Pancreas (tissue), 10 donors: ENCODE measurements around the gene NLN. TPM values are rescaled to one million over a fixed set of nuclear protein-coding genes. Genes with fewer than 3 reads are reported as not detected.
"Not testable (repeated sequence)": the region's sequence is repeated elsewhere in the genome, so short reads cannot be mapped to it uniquely, and the experiment has no call there.

Experiments
- ATAC-seq, 4 donors: fragments of 200-7000 bp; cut with Tn5 transposase; one replicate each; pipeline versions ENCODE4 v1.8.0 to v1.9.1; 2020; ENCODE audit warnings: mild to moderate bottlenecking in 4 of 4, moderate library complexity in 4 of 4
- DNase-seq, 6 donors: peaks; one replicate each; pipeline ENCODE4 v3.0.0-alpha.2; 2020
- FAIRE-seq: peaks from 2 replicates; lab custom pipeline; 2012; peaks lifted over from hg19 to GRCh38; lab: Jason Lieb, UNC
- H3K27ac ChIP-seq, 4 donors: fragments of 200-600 bp; sonication (generic); 1 replicate in 3 of 4; 2 replicates in 1 of 4; pipeline versions ENCODE4 v1.5.0 to v1.8.0; 2020
- H3K27me3 ChIP-seq, 4 donors: fragments of 200-600 bp; one replicate each; pipeline ENCODE4 v1.8.0; 2021
- H3K36me3 ChIP-seq, 3 donors: fragments of 200-600 bp; sonication (generic) in 1 of 3; one replicate each; pipeline versions ENCODE4 v1.5.0 to v1.8.0; 2020 to 2021
- H3K4me1 ChIP-seq, 3 donors: fragments of 200-600 bp; one replicate each; pipeline ENCODE4 v1.8.0; 2021
- H3K4me3 ChIP-seq, 4 donors: fragments of 200-600 bp; sonication (generic) in 2 of 4; one replicate each; pipeline versions ENCODE4 v1.5.0 to v1.8.0; 2020 to 2021
- H3K9me3 ChIP-seq, 4 donors: fragments of 200-600 bp; one replicate each; pipeline ENCODE4 v1.8.0; 2021
- WGBS, 2 donors: extraction: QIAGEN DNeasy Blood & Tissue Kit; methylation state at CpG; one replicate each; pipeline ENCODE4 v1.1.7; 2013; 5-methylcytosine and 5-hydroxymethylcytosine counted together
- intact Hi-C, 3 donors: fragments of 100-400 bp; cut with DNase I; formaldehyde crosslinking; loops; one replicate each; pipeline versions ENCODE4 v1.11.1 to v1.14.2; 2022
- polyA plus RNA-seq, 2 donors: library from polyadenylated mRNA; stranded (reverse); fragments of 200-250 nt; gene quantifications; one replicate each; pipeline ENCODE4 v1.2.3, GENCODE V29; 2013
- total RNA-seq, 6 donors: library from RNA; stranded (reverse); fragmentation: NEBNext Ultra II Directional in 4 of 6; extraction: Animal tissue kit (Norgen Biotek cat#: 25700) in 4 of 6; gene quantifications; one replicate each; pipeline versions ENCODE4 v1.2.1 to v1.2.4, GENCODE V29; 2021 to 2023
- TF ChIP-seq, protein P1 (sequence below), 4 donors: fragments of 200-600 bp; sonication (generic) in 3 of 4; IDR thresholded peaks; one replicate each; pipeline versions ENCODE4 v1.5.0 to v1.8.0; 2021; ENCODE audit warnings: antibody characterized with exemption in 4 of 4
- donor health status: healthy with polysubstance abuse.
- donor health status: DM: no; HTN: no; CAD: no; lungs with moderate emphysema.
- donor health status: DM: no; HTN: no; CAD: no.
- donor health status: control.
- donor health status: control.
- donor health status: Bipolar disorder and iron deficiency.
- donor health status: DM: yes; HTN: yes; CAD: no.
- donor health status: DM: no; HTN: no; CAD: no.
- donor health status: DM: no; HTN: no; CAD: no.
- donor health status: DM: yes; HTN: yes; CAD: no.

NLN gene
- total and polyA plus RNA-seq, 8 donors = 1.8 to 15.0 (median 8.0) TPM

DNA sequence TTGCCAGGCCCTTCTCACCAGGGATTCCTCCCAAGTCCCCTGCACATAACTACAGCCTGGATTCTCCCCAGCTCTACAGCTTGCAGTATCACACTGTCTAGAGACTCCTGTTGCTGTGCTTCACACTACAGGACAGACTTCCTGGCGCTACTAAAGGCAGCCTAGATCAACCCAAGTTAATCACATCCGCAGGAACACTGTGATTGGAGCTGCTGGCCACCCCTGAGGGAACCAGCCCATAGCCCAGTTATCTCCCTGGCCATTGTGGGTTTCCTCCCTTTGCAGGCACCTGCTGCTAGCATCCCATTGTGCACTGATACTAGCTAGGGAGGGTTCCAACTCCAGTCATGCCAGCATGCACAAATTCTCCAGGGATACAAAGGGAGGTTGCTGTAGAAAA lies 53.5 kb downstream of the NLN start:
- WGBS, 2 donors = 97% methylated on average over 2 of the region's 2 CpGs
- Histone ChIP-seq H3K9me3 (no peaks in the 10 kb centered on the region), H3K4me1 (no peaks in the 10 kb centered on the region), H3K36me3 (no peaks in the 10 kb centered on the region), H3K27me3 (no peaks in the 10 kb centered on the region), H3K4me3 (no peak overlapping the region), H3K27ac (no peak overlapping the region)
- intact Hi-C loops = no loop called here
- no peak for ATAC-seq
- TF ChIP-seq, protein P1, sequence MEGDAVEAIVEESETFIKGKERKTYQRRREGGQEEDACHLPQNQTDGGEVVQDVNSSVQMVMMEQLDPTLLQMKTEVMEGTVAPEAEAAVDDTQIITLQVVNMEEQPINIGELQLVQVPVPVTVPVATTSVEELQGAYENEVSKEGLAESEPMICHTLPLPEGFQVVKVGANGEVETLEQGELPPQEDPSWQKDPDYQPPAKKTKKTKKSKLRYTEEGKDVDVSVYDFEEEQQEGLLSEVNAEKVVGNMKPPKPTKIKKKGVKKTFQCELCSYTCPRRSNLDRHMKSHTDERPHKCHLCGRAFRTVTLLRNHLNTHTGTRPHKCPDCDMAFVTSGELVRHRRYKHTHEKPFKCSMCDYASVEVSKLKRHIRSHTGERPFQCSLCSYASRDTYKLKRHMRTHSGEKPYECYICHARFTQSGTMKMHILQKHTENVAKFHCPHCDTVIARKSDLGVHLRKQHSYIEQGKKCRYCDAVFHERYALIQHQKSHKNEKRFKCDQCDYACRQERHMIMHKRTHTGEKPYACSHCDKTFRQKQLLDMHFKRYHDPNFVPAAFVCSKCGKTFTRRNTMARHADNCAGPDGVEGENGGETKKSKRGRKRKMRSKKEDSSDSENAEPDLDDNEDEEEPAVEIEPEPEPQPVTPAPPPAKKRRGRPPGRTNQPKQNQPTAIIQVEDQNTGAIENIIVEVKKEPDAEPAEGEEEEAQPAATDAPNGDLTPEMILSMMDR (IDR thresholded peaks at IDR 0.05) = no peak
- no peak for DNase-seq
- no peak for FAIRE-seq

DNA sequence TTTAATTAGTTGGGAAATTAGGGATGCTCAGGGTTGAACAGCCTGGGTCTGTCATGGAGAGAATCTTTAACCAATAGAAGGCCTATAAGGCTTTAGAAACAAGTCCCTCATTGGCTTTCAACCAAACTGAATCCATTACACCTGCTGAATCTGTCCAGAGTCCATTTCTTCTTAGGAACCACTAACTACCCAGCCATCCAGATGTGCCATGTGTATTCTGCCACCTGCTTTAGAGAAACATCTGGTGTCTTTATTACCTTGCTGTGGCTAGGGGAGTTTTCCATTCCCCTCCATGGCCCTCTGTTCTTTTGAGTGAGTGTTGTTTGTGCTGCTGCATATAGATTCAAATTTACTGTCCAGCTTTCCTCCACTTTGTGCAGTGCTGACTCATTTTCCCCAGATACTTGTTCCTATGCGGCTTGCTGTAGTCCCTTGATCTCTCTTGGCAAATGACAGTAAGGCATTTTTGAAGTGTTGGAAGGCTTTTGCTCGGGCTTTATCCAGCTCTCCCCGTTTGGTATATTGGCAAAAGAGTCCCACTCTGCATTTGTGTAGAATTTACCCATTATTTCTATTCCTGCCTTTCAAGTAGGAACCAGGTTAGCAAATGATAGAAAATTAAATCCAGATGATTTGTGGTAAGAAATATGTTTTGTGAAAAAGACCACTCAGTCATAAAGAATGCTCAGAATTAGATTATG lies 54.6 kb downstream of the NLN start:
- WGBS, 2 donors = 93 to 97% methylated on average over 3 of the region's 3 CpGs
- Histone ChIP-seq H3K27ac (no peak overlapping the region), H3K4me3 (no peak overlapping the region), H3K27me3 (no peaks in the 10 kb centered on the region), H3K36me3 (no peaks in the 10 kb centered on the region), H3K9me3 (no peaks in the 10 kb centered on the region), H3K4me1 (no peaks in the 10 kb centered on the region)
- DNase-seq (no peak), ATAC-seq (no peak), FAIRE-seq (no peak)
- intact Hi-C loops = no loop called here
- TF ChIP-seq, protein P1 (IDR thresholded peaks at IDR 0.05) = no peak

DNA sequence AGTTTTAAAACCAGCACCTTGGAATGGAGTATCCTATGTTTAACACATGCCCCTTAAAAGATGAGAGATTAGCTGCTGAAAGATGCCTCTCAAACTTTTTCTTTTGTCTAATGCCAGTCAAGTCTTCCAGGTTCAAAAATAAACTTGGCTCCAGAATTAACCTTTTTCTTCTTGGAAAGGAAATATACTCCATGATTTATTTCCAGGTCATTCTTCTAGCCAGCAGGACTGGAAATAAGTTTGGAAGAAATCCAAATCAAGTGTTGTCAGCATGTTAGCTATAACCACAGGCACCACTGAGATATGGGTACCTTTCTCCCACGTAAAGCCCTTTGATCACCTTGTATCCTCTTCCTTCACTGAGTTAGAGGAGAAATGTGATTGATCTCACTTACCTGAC lies 56.1 kb downstream of the NLN start:
- intact Hi-C loops = no loop called here
- H3K36me3 ChIP-seq = no peaks in the 10 kb centered on the region
- H3K9me3 ChIP-seq = no peaks in the 10 kb centered on the region
- DNase-seq = no peak
- H3K27me3 ChIP-seq = no peaks in the 10 kb centered on the region
- no peak for ATAC-seq
- no peak overlapping the region for H3K27ac ChIP-seq
- H3K4me1 ChIP-seq = no peaks in the 10 kb centered on the region
- no peak for FAIRE-seq
- WGBS, 2 donors = 58 to 62% methylated on average over 1 of the region's 1 CpG
- TF ChIP-seq, protein P1 (IDR thresholded peaks at IDR 0.05) = no peak
- no peak overlapping the region for H3K4me3 ChIP-seq

DNA sequence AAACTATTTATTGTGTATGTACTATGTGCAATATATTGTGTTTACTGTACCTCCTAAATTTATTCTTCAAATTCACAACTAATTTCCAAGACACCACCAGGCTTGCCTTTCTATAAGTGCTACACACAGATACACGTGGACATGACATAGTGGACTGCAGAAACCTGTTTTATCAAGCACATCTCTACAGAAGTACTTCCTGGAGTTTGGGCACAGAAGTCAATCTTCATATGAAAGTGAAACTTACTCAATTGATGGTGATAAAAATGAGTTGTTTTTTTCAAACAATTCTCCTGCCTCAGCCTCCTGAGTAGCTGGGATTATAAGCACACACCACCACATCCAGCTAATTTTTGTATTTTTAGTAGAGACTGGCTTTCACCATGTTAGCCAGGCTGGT lies 57.6 kb downstream of the NLN start:
- no peak for FAIRE-seq
- Histone ChIP-seq H3K4me1 (no peaks in the 10 kb centered on the region), H3K36me3 (no peaks in the 10 kb centered on the region), H3K9me3 (no peaks in the 10 kb centered on the region), H3K27me3 (no peaks in the 10 kb centered on the region), H3K4me3 (no peak overlapping the region), H3K27ac (no peak overlapping the region)
- no peak for ATAC-seq
- 81 to 84% methylated on average over 1 of the region's 1 CpG for WGBS, 2 donors
- no peak for DNase-seq
- TF ChIP-seq, protein P1 (IDR thresholded peaks at IDR 0.05) = no peak
- intact Hi-C loops = no loop called here

DNA sequence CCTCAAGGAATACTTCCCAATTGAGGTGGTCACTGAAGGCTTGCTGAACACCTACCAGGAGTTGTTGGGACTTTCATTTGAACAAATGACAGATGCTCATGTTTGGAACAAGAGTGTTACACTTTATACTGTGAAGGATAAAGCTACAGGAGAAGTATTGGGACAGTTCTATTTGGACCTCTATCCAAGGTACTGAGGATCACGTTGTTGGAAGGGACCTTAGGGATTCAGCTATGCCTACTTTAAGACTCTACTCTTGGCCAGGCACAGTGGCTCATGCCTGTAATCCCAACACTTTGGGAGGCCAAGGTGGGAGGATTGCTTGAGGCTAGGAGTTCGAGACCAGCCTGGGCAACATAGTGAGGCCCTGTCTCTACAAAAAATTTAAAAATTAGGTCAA lies 66.3 kb downstream of the NLN start:
- H3K4me3 ChIP-seq, H3K36me3 ChIP-seq, ATAC-seq, H3K4me1 ChIP-seq, H3K27ac ChIP-seq, H3K9me3 ChIP-seq, FAIRE-seq, H3K27me3 ChIP-seq, intact Hi-C loops, DNase-seq: not testable (repeated sequence)
- 87 to 91% methylated on average over 2 of the region's 2 CpGs for WGBS, 2 donors
